Activated T-helper 17 cell treated with anti-CD3 and anti-CD28 coated beads, Interleukin-2, amount 50 U/mL, for 72 hours (primary cell): ENCODE data around the gene ERC2. TPM values are rescaled to one million over a fixed set of nuclear protein-coding genes. Genes with fewer than 3 reads are reported as not detected.

Experiments
- ATAC-seq: fragments of 150-1000 bp; cut with Tn5 transposase; replicated peaks from 2 replicates; pipeline ENCODE4 v1.10.0; 2021; ENCODE audit warnings: mild to moderate bottlenecking, moderate library complexity
- H3K27ac Mint-ChIP-seq: one replicate; pipeline ENCODE4 v1.8.0; 2022; ENCODE audit warnings: mixed read lengths
- H3K27me3 Mint-ChIP-seq: one replicate; pipeline ENCODE4 v1.8.0; 2022; ENCODE audit warnings: mixed read lengths
- H3K36me3 Mint-ChIP-seq: one replicate; pipeline ENCODE4 v1.8.0; 2022; ENCODE audit warnings: low read depth, mild to moderate bottlenecking, mixed read lengths
- H3K4me1 Mint-ChIP-seq: one replicate; pipeline ENCODE4 v1.8.0; 2022; ENCODE audit warnings: mixed read lengths
- H3K4me3 Mint-ChIP-seq: one replicate; pipeline ENCODE4 v1.8.0; 2022; ENCODE audit warnings: mild to moderate bottlenecking, mixed read lengths
- H3K9me3 Mint-ChIP-seq: one replicate; pipeline ENCODE4 v1.8.0; 2022; ENCODE audit warnings: mixed read lengths
- total RNA-seq, 2 donors: library from RNA; stranded (reverse); gene quantifications; one replicate each; pipeline ENCODE4 v1.2.3, GENCODE V29; 2022

The ERC2 gene
- total RNA-seq, 2 donors from 2014 or later: not detected

- Mint-ChIP-seq H3K4me1 (peaks cover 4% of the 10 kb centered on the region), H3K36me3 (no peaks in the 10 kb centered on the region), H3K9me3 (peaks cover 6% of the 10 kb centered on the region), H3K27me3 (peaks cover 3% of the 10 kb centered on the region), H3K27ac (no peak overlapping the region), H3K4me3 (no peak overlapping the region)
- ATAC-seq: no peak
These were observed 777.1 kb downstream of the ERC2 start for GRCh38 chr3:55691141-55691540.

GRCh38 chr3:55690726-55691125, 777.5 kb downstream of the ERC2 start:
- no peak for ATAC-seq
- peaks cover 3% of the 10 kb centered on the region for H3K27me3 Mint-ChIP-seq
- H3K4me1 Mint-ChIP-seq: peaks cover 4% of the 10 kb centered on the region
- H3K27ac Mint-ChIP-seq: no peak overlapping the region
- H3K9me3 Mint-ChIP-seq: peaks cover 6% of the 10 kb centered on the region
- H3K36me3 Mint-ChIP-seq: no peaks in the 10 kb centered on the region
- no peak overlapping the region for H3K4me3 Mint-ChIP-seq

- no peak overlapping the region for H3K27ac Mint-ChIP-seq
- no peak for ATAC-seq
- peaks cover 3% of the 10 kb centered on the region for H3K27me3 Mint-ChIP-seq
- H3K9me3 Mint-ChIP-seq: peaks cover 6% of the 10 kb centered on the region
- peaks cover 4% of the 10 kb centered on the region for H3K4me1 Mint-ChIP-seq
- no peaks in the 10 kb centered on the region for H3K36me3 Mint-ChIP-seq
- H3K4me3 Mint-ChIP-seq: no peak overlapping the region
These were observed 778.1 kb downstream of the ERC2 start for GRCh38 chr3:55690177-55690576.

GRCh38 chr3:55688154-55688553, 780.1 kb downstream of the ERC2 start:
- Mint-ChIP-seq H3K4me3 (no peak overlapping the region), H3K36me3 (no peaks in the 10 kb centered on the region), H3K4me1 (peaks cover under 1% of the 10 kb centered on the region), H3K27me3 (no peaks in the 10 kb centered on the region), H3K27ac (no peak overlapping the region), H3K9me3 (peaks cover 3% of the 10 kb centered on the region)
- ATAC-seq: no peak

- Mint-ChIP-seq H3K4me3 (no peak overlapping the region), H3K27me3 (no peaks in the 10 kb centered on the region), H3K36me3 (no peaks in the 10 kb centered on the region), H3K27ac (no peak overlapping the region), H3K4me1 (no peaks in the 10 kb centered on the region), H3K9me3 (peaks cover 3% of the 10 kb centered on the region)
- ATAC-seq: no peak
These were observed 780.7 kb downstream of the ERC2 start for GRCh38 chr3:55687526-55687925.

GRCh38 chr3:55686426-55687254, 781.6 kb downstream of the ERC2 start:
- Mint-ChIP-seq H3K36me3 (no peaks in the 10 kb centered on the region), H3K27ac (no peak overlapping the region), H3K27me3 (peaks cover 3% of the 10 kb centered on the region), H3K4me3 (no peak overlapping the region), H3K4me1 (no peaks in the 10 kb centered on the region), H3K9me3 (peaks cover 10% of the 10 kb centered on the region)
- no peak for ATAC-seq

- Mint-ChIP-seq H3K4me3 (no peak overlapping the region), H3K9me3 (peaks cover 11% of the 10 kb centered on the region), H3K27ac (no peak overlapping the region), H3K4me1 (no peaks in the 10 kb centered on the region), H3K27me3 (peaks cover 7% of the 10 kb centered on the region), H3K36me3 (no peaks in the 10 kb centered on the region)
- no peak for ATAC-seq
These were observed 784.5 kb downstream of the ERC2 start for GRCh38 chr3:55683666-55684270.

GRCh38 chr3:55682461-55682860, 785.8 kb downstream of the ERC2 start:
- Mint-ChIP-seq H3K9me3 (peaks cover 11% of the 10 kb centered on the region), H3K27me3 (peaks cover 7% of the 10 kb centered on the region), H3K36me3 (no peaks in the 10 kb centered on the region), H3K4me1 (no peaks in the 10 kb centered on the region), H3K4me3 (no peak overlapping the region), H3K27ac (no peak overlapping the region)
- no peak for ATAC-seq

GRCh38 chr3:55678546-55679216, 789.6 kb downstream of the ERC2 start:
- H3K36me3 Mint-ChIP-seq: no peaks in the 10 kb centered on the region
- H3K4me3 Mint-ChIP-seq: no peak overlapping the region
- no peaks in the 10 kb centered on the region for H3K4me1 Mint-ChIP-seq
- no peak for ATAC-seq
- peaks cover 7% of the 10 kb centered on the region for H3K27me3 Mint-ChIP-seq
- peaks cover 11% of the 10 kb centered on the region for H3K9me3 Mint-ChIP-seq
- H3K27ac Mint-ChIP-seq: no peak overlapping the region

- ATAC-seq: no peak
- Mint-ChIP-seq H3K27ac (no peak overlapping the region), H3K36me3 (no peaks in the 10 kb centered on the region), H3K4me1 (no peaks in the 10 kb centered on the region), H3K9me3 (peaks cover 4% of the 10 kb centered on the region), H3K4me3 (no peak overlapping the region), H3K27me3 (peaks cover 3% of the 10 kb centered on the region)
These were observed 791.6 kb downstream of the ERC2 start for GRCh38 chr3:55676643-55677042.

GRCh38 chr3:55675478-55675877, 792.8 kb downstream of the ERC2 start:
- ATAC-seq: peak; percentile 68
- no peak overlapping the region for H3K4me3 Mint-ChIP-seq
- no peaks in the 10 kb centered on the region for H3K36me3 Mint-ChIP-seq
- peaks cover under 1% of the 10 kb centered on the region for H3K27me3 Mint-ChIP-seq
- peaks cover 4% of the 10 kb centered on the region for H3K9me3 Mint-ChIP-seq
- no peaks in the 10 kb centered on the region for H3K4me1 Mint-ChIP-seq
- H3K27ac Mint-ChIP-seq: no peak overlapping the region

GRCh38 chr3:55673764-55674163, 794.5 kb downstream of the ERC2 start:
- no peaks in the 10 kb centered on the region for H3K27me3 Mint-ChIP-seq
- ATAC-seq: no peak
- H3K4me3 Mint-ChIP-seq: no peak overlapping the region
- no peaks in the 10 kb centered on the region for H3K9me3 Mint-ChIP-seq
- H3K4me1 Mint-ChIP-seq: no peaks in the 10 kb centered on the region
- no peaks in the 10 kb centered on the region for H3K36me3 Mint-ChIP-seq
- no peak overlapping the region for H3K27ac Mint-ChIP-seq

- H3K9me3 Mint-ChIP-seq: peaks cover 3% of the 10 kb centered on the region
- no peaks in the 10 kb centered on the region for H3K36me3 Mint-ChIP-seq
- H3K4me1 Mint-ChIP-seq: no peaks in the 10 kb centered on the region
- peaks cover 11% of the 10 kb centered on the region for H3K27me3 Mint-ChIP-seq
- H3K4me3 Mint-ChIP-seq: no peak overlapping the region
- H3K27ac Mint-ChIP-seq: no peak overlapping the region
- ATAC-seq: no peak
These were observed 799.1 kb downstream of the ERC2 start for GRCh38 chr3:55669133-55669532.

GRCh38 chr3:55668359-55668758, 799.9 kb downstream of the ERC2 start:
- no peak for ATAC-seq

GRCh38 chr3:55664387-55664786, 803.9 kb downstream of the ERC2 start:
- Mint-ChIP-seq H3K4me1 (no peaks in the 10 kb centered on the region), H3K4me3 (no peak overlapping the region), H3K36me3 (no peaks in the 10 kb centered on the region), H3K9me3 (peaks cover 3% of the 10 kb centered on the region), H3K27me3 (peaks cover 18% of the 10 kb centered on the region), H3K27ac (no peak overlapping the region)
- no peak for ATAC-seq

More at GRCh38 chr3:55668359-55668758, 799.9 kb downstream of the ERC2 start:
- Mint-ChIP-seq H3K36me3 (no peaks in the 10 kb centered on the region), H3K9me3 (peaks cover 3% of the 10 kb centered on the region), H3K27me3 (peaks cover 11% of the 10 kb centered on the region), H3K4me3 (no peak overlapping the region), H3K4me1 (no peaks in the 10 kb centered on the region), H3K27ac (no peak overlapping the region)
